Stimulated activated CD4-positive, alpha-beta T cell treated with anti-CD3 and anti-CD28 coated beads, Interleukin-15, amount 100 ng/mL, for 24 hours (primary cell): Measurements from ENCODE around the gene PTTG1IP.
"Not testable (repeated sequence)": the region's sequence is repeated elsewhere in the genome, so short reads cannot be mapped to it uniquely, and the experiment has no call there.

ENCODE experiments used
- DNase-seq: peaks from one replicate; pipeline ENCODE4 v3.0.0-alpha.2; 2020

PTTG1IP gene, protein sequence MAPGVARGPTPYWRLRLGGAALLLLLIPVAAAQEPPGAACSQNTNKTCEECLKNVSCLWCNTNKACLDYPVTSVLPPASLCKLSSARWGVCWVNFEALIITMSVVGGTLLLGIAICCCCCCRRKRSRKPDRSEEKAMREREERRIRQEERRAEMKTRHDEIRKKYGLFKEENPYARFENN

DNA sequence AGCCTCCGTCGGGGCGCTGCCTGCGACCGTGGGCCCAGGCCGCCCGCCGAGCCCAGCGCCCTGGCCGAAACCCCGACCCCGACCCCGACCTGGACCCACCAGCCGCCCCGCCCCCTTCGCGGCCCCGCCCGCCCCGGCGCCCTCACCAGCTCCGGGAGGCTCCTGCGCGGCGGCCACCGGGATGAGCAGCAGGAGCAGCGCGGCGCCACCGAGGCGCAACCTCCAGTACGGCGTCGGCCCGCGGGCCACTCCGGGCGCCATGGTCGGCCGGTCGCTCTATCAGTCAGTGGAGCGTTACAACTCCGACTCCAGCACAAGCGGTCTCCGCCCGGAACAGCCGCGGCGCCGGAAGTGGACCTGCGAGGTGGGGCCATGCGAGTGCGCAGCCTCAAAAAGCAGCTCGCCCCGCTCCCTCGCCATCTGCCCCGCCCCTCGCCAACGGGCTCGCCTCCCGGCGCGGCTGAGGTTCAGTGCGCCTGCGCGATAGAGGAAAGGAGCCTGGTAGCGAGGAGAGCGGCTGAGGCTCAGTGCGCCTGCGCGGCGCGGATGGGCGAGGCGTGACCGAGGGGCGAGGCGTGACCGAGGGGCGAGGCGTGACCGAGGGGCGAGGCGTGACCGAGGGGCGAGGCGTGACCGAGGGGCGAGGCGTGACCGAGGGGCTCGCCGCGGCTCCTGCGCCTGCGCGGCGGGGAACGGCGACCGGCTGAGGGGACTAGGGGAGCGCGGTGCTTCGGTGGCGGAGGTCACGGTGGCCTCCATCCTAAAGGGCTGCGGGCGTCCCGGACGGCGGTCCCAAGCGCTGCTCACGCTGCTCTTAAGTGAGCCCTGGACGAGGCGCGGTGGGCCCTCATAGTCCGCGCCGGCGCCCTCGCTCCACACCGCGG is at the start of gene PTTG1IP:
TSS of gene PTTG1IP (minus strand) at position 335 of the 884 bp plus-strand sequence. CDS start at position 261, 74 bp downstream.
- peak; percentile 99 for DNase-seq

DNA sequence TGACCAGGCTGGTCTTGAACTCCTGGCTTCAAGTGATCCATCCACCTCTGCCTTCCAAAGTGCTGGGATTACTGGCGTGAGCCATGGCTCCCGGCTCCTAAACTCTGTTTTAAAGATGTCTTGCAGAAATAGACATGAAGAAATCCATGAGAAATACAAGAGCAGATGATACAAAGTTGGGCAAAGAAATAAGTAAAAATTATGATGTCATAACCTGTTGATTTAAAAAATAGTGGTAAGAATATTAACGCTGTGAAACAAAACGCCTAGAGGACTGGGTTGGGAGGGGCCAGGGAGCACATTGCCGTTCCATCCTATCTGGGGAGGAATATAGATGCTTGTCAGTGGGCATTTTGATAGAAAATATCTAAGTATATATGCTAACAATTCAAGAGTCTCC is 48.4 kb upstream of the PTTG1IP start:
- no peak for DNase-seq

DNA sequence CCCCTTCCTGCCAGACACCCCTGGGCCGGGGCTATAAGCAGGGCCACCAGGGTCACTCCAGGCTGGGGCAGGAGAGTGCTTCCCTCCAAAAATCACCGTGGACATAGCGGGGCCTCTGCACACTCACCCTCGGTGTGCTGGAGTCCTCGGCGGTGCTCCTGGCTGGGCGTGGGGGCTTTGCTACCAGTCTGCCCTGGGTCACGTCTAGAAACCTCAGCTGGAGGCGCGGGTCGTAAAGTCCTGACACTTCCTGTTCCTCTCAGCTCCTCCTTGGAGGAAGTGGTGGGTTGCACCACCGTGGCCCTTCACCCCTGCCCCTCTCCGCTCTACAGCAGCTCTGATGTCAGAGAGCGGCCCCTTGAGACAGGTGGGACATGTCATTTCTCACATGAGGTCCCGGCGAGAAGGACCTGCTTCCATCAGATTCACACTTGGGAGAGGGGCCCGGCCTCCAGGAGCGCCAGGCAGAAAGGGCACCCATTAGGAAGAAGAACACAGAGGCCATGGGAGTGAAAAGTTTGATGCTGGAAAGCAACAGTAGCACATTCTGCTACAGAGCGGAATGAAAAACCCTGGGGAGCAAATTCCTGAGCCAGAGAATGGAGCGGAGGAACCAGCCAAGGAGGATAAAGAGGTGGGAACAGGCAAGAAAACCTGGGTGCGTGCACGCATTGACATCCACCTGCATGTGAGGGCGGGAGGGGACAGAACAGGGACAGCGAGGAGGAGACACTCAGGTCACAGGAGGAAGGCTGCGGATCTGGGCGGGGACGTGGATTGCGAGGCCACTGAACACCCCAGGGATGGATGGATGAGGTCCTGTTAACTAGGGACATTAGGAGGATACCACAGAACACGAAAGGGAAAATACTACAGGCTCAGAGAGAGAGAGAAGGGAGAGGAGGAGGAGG is 47.5 kb upstream of the PTTG1IP start, which contains the start of gene ITGB2:
TSS of gene ITGB2 (minus strand) at position 206 of the 911 bp plus-strand sequence. CDS start 10,117 bp downstream, outside the sequence.
- DNase-seq = peak; percentile 85

DNA sequence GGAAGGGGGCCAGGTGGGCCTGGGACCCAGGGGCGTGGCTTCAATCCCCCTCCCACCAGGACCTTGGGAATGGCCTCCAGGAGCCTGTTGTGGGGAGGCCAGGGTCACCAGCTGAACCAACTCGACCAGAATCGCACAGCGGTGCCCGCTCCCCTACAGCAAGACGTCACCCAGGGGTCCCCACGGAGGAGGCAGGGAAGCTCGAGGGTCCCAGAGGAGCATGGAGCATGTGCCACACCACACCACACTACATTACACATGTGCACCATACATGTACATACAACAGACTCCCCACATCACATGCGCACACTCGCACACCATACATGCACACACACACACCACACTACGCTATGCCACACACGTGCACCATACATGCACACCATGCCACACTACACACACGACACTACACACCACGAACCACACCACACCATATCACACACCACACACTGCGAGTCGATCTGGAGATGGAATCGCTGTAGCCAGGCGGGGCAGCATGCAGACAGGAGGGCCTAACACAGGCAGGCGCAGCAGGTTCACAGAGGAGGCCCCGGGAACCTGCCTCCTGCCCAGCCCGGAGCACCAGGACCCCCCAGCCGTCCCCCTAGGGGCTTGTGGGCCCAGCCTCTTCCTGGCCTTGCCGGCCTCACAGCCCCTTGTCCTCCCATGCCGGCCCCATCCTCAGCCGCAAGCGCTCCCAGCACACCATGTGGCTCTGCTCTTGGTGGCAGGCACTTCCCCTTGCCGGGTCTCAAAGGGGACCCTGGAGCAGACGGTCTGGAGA is 46.6 kb upstream of the PTTG1IP start:
- DNase-seq = peak; percentile 46

DNA sequence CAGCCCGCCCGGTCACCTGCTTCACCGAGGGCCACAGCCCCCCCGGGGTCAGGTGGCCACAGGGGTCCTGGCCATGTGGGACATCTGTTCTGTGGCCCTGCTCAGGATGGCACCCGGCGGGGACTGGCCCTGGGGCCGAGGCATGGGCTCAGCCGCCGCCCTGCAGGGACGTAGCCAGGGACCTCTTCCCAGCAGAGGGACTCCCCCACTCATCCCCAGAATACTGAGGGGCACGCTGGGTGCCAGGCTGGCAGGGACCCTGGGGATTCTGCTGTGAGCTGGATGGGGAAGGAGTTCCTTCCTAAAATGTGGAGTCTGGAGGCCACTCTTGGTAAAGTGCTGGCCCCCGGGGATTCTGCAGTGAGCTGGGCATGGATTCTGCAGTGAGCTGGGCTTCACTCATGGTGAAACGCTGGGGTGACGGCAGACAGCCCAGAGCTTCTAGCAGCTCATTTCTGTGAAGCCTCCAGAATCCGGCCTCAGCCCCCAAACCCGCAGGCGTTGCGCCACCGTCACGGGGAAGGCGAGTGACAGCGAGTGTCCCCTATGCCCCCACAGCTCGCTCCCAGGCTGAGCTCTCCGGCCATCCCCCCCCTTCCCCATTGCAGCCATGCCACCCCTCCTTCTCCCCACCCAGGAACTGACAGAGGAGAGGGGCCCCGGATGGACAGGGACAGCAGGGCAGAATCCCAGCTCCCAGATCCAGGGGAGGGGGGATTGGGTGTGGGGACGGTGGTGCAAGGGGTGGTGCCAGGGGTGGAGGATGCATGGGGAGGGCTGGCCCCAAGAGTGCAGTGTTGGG is 45.8 kb upstream of the PTTG1IP start:
- peak; percentile 38 for DNase-seq

DNA sequence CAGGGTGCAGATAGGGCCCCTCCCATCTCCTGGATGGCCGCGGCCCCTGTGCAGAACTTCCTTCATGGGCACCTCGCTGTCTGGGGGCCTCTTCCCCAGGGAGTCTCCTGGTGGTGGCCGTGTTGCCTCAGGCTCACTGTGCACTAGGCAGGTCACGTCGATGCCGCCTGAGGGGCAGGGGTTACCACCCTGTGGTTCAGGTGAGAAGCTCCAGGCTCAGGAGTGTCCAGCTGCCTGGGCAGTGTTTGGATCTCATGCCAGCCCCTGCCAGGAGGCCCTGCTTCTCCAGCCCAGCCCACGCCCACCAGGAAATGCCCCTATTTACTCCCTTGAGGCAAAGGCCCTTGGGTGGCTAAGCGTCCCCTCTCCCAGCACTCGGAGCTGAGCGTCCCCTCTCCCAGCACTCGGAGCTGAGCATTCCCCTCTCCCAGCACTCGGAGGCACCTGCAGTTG is 45.1 kb upstream of the PTTG1IP start:
- DNase-seq = no peak

DNA sequence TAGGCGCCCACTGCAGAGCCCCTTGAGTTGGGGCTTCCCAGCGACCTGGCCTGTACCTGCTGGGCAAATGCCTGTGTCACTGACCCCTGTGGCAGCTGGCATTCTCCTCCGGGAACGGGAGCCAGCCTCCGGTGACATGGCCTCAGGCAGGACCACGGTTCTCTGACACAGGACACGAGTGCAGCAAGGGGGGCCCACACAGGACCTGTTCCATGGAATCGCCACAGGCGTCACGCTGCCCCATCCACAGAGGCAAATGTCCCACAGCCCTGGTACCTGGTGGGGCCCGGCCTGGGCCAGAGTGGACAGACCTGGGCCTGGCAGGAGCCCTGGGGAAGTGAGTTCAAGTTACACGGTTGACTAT is 44.6 kb upstream of the PTTG1IP start:
- no peak for DNase-seq

DNA sequence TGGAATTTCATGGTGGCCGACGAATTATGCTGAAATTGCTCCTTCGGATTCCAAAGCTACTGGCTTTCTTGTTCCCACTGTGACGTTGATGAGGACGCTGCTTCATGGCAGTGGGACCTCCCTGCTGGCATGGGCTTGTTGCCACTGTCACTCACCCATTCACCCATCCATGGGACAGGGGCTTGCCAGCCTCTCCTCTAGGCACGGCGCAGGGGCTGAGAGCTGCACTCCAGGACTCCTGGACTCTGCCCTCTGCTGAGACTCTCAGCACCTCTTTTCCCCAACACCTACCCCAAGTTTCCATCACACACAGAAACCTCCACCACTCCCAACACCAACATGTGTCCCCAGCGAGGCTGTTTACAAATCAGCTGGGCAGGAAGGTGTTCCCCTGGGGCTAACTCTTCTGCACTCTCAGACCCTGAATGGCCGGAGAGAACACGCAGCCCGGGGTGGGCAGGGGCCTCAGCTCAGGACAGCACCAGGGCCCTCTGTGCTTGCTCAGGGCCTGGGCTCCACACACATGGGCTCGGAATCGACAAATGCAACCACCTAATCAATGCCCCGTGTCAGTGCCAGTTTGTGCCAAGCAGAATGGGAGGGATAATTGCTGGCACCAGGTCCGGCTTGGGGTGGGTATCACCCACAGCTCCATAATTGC is 44.1 kb upstream of the PTTG1IP start:
- no peak for DNase-seq

DNA sequence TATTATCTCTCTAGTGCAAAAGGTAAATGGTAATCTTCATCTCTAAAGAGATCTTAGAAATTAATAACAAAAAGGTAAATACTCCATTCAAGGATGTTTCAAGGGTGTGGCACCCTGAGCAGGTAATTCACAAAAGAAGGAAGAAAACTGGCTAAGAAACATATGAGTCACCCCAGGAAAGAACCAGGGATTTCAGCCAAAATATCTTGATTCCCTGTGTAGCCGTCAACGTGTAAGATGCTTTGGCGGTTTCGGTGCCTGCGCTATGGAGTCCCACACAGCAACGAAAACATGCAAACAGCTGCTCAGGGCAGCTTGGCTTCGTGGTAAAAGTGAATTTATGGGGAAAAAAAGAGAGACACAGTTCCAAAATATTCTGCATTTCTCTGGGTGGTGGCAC is 43.5 kb upstream of the PTTG1IP start:
- DNase-seq = no peak

DNA sequence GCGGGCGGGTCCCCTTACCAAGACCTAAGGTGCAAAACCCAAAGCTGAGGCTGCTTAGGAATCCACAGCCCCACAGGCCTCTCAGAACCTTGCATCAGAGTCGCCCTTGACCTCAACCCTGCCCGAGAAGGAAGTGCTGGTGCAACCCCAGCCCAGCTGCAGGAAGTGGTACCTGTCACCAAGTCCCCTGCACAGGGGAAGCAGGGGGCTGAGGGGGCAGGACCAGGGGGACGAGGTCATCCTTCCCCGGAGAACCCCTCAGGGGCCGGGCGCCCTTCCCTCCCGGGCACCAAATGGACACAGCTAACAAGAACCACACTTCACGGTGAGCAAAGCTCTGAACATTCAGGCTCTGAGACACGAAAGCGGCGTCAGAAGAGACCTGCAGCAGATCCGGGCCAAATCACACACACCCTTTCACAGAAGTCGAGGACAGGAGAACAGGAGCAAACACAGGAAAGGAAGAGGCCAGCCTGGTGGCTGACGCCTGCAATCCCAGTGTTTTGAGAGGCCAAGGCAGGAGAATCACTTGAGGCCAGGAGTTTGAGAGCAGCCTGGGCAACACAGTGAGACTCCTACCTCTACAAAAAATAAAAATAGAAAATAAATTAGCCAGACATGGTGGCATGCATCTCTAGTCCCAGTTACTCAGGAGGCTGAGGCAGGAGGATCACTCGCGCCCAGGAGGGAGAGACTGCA is 40.8 kb upstream of the PTTG1IP start:
- peak; percentile 70 for DNase-seq

DNA sequence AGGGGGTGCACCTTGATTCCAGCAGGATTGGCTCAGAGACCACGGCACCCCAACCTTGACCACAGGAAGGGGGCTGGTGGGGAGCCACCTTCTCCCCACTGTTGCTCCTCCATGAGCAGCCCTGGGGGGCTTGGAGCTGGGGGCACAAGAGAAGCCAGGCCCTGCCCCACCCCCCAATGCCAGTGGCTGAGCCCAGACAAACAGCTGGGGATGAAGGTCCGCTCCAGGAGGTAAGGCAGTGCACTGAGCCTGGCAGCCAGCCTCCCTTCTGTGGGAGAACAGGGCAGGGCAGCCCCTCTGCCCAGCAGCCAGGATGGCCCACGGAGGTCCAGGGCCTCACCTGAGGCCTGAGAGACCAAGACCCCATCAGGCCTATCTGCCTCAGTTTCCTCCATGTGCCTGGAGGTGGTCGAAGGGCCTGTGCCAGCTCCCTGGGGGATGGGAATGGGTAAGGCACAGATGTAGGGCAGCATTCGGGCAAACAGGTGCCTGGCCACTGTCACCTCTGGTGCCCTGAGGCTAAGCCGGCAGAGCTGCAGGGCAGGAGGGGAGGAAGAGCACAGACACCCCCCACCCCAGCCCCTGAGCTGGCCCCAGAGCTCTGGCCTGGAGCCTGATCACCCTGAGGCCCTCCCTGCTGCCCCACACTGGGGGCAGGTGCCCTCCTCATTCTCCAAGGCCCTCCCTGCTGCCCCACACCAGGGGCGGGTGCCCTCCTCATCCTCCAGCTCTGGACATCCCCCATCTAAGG is 40.1 kb upstream of the PTTG1IP start:
- no peak for DNase-seq

DNA sequence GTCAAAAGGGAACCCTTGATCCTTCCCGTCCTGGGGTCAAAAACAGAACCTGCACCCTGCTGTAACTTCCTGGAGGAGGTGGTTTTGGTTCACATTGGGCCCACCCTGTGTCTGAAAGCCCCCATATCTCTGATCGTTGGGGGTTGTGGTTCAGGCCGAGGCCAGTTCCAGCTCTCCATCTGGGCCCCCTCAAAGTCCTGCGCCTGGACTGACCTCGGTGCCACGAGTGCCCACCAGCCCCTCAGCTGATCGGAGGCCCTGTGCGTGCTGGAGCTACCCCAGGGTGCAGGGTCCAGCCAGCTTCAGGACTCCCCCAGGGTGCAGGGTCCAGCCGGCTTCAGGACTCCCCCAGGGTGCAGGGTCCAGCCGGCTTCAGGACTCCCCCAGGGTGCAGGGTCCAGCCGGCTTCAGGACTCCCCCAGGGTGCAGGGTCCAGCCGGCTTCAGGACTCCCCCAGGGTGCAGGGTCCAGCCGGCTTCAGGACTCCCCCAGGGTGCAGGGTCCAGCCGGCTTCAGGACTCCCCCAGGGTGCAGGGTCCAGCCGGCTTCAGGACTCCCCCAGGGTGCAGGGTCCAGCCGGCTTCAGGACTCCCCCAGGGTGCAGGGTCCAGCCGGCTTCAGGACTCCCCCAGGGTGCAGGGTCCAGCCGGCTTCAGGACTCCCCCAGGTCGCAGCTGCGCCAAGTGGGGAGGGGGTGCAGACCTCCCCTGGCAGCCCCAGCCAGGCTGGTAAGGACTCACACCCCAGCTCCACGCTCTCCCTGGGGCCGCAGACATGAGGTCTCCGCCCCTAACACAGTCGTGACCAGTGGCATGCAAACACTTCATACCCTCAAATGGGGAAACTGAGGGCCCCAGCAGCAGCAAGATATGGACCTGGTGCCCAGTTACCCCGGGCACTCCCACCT is 39.3 kb upstream of the PTTG1IP start:
- DNase-seq = not testable (repeated sequence)

DNA sequence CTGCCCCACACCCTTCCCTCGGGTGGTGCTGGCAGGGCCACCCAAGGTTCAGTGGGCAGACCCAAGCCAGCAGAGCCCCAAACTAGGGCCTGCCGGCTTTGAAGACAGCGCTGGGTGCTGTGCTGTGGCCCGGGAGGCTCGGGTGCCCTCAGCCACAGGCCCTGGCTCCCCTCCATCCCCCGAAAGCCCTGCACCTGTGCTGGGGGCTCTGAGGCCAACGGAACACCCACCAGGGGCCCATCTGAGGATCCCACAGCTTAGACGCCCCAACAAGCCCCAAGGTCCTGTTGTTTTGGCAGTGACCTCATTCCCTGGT is 38.6 kb upstream of the PTTG1IP start:
- DNase-seq = no peak

DNA sequence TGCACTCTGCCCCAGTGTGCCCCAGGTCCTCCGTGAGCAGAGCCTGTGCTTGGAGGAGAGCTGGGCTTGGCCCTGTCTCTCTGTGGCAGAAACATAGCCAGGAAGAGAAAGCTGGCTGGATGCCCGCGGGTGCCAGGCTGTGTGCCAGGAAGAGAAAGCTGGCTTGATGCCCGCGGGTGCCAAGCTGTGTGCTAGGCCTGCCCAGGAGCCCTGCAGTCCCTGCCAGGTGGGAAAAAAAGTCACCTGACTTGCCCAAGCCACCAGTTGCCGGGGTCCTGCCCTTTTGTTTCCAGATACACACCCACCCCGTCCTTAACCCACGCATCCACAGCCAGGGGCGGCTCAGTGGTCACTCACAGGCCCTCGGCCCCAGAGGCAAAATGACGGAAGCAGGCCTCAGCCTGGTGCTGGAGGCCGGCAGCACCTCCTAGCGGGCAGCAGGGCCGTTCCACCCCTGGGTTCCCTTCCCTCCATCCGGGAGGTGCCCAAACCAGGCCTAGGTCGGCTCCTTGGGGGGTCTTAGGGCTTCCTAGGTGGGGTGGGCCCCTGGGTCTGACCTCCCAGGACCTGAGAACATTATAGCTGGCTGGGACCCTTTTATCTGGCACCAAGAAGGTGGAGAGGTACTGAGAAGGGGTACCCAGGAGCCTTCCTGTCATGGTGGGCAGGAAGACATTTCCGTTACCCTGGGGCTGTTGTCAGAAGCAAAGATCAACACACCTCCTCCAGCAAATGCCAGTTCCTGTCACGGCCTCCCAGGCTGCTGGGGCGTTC is 38.1 kb upstream of the PTTG1IP start:
- peak; percentile 69 for DNase-seq

DNA sequence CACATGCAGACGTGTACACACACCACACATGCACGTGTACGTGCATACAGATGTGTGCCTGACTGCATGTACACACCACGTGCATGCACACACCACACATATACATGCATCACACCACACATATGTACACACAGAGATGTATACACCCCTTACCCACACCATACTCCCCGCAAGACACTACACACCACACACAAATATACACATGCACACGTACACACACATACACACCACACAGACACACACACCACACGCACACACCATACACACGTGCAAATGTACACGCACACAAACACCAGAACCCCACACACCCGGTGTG is 37.5 kb upstream of the PTTG1IP start:
- no peak for DNase-seq

DNA sequence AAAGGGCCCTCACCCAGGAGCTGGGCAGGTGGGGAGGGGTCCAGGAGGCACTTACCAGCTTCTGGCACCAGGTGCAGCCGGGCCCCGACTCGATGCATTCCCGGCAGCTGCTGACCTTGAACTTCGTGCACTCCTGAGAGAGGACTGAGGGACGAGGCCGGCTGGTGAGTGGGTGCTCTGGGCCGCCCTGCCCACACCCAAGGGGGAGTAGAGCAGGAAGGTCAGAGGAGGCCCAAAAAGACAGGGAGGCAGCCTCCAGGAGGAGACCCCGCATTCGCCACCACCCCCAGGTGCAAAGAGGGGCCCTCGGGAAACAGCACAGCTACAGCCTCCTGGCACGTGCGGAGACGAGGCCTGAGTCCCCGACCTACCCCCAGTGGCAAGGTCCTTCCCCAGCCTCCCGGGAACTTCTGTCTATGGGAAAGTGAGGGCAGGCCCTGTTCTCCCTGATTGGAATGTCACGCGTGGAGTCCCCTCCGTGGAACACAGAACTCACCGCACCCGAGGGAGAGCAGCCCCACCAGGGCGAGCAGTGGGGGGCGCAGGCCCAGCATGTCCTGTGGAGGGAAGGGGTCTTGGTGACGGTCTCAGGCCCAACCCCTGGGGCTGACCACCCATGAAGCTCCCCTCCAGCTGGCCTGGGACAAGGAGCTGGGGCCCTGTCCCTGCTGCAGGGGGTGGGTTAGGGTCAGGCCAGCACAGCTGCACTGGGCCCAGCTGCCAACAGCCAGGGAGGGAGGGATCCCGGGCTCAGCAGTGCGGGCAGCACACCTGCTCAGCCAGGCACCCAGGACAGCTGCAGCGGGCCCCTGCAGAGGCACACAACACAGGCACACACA is 37.0 kb upstream of the PTTG1IP start:
- DNase-seq = no peak

DNA sequence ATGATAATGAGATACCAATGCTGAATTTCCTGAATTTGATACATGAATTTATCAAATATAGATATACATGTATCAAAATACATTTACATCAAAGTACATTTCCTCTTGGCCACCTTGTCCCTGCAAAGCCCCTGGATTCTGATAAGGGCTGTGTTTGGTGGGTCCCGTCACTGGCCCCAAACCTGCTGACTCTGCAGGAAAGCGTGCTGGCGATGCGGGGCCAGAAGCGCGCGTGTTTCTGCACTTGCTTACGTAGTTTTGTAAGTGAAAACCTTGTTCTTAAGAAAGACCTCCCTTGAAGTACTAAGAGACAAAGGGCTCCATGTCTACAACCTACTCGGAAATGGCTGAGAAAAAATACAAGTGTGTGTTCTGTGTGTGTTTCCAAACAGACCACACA is 36.2 kb upstream of the PTTG1IP start:
- no peak for DNase-seq
